ENCODE results near the gene CAPN3. TPM values are rescaled to one million over a fixed set of nuclear protein-coding genes. Genes with fewer than 3 reads are reported as not detected.

Gene CAPN3
- total RNA-seq, 2 experiments from 2014 or later = 1.5 to 1.6 TPM

GRCh38 chr15:42409011-42409410 is 49.7 kb downstream of the CAPN3 start:
- no peak overlapping the region for H3K4me3 ChIP-seq (ENCODE audit: low read depth, low read length, poor library complexity, severe bottlenecking)
- intact Hi-C loops (cut with micrococcal nuclease; ENCODE audit: unreplicated experiment) = no loop called here
- no peak for TF ChIP-seq EZH2phosphoT487 (IDR thresholded peaks at IDR 0.05; ENCODE audit: borderline replicate concordance, low read depth, low read length)
- TF ChIP-seq CTCF (conservative IDR thresholded peaks at IDR 0.05; ENCODE audit: low read length) = no peak
- no peaks in the 10 kb centered on the region for H3K4me1 ChIP-seq (ENCODE audit: insufficient read depth, low read length, poor library complexity, severe bottlenecking)
- no peak for DNase-seq (ENCODE audit: low spot score)
- no peak overlapping the region for H2AFZ ChIP-seq (ENCODE audit: low read length)
- H3K9me2 ChIP-seq (ENCODE audit: insufficient read depth, low read length) = no peaks in the 10 kb centered on the region
- H4K20me1 ChIP-seq (ENCODE audit: insufficient read depth, low read length) = no peaks in the 10 kb centered on the region
- H3K36me3 ChIP-seq (ENCODE audit: insufficient read depth, low read length) = peaks cover 14% of the 10 kb centered on the region; the same call in 1 of the 2 replicates
- no peaks in the 10 kb centered on the region for H3K9me3 ChIP-seq (ENCODE audit: low read length)
- POLR2A ChIA-PET = no interaction called here
- BruUV-seq (replicated peaks) = no TSS peak
- no peak overlapping the region for H3K4me2 ChIP-seq (ENCODE audit: low read length)
- no peaks in the 10 kb centered on the region for H3K79me2 ChIP-seq (ENCODE audit: insufficient read depth, low read depth, low read length)
- H3K27ac ChIP-seq (ENCODE audit: low read depth, low read length, poor library complexity, severe bottlenecking) = no peak overlapping the region
- CTCF ChIA-PET (ENCODE audit: unreplicated experiment) = interaction anchor here (0.6 kb wide), 1 partner anchor 1726 kb away, joined by 8 read pairs; no protein-coding TSS in a partner anchor

- Histone ChIP-seq H3K9me2 (ENCODE audit: insufficient read depth, low read length) (no peaks in the 10 kb centered on the region), H3K9me3 (ENCODE audit: low read length) (no peaks in the 10 kb centered on the region), H3K36me3 (ENCODE audit: insufficient read depth, low read length) (peaks cover 33% of the 10 kb centered on the region), H3K79me2 (ENCODE audit: insufficient read depth, low read depth, low read length) (no peaks in the 10 kb centered on the region), H4K20me1 (ENCODE audit: insufficient read depth, low read length) (no peaks in the 10 kb centered on the region), H3K4me3 (ENCODE audit: low read depth, low read length, poor library complexity, severe bottlenecking) (no peak overlapping the region), H3K4me2 (ENCODE audit: low read length) (no peak overlapping the region), H2AFZ (ENCODE audit: low read length) (no peak overlapping the region), H3K4me1 (ENCODE audit: insufficient read depth, low read length, poor library complexity, severe bottlenecking) (no peaks in the 10 kb centered on the region), H3K27ac (ENCODE audit: low read depth, low read length, poor library complexity, severe bottlenecking) (no peak overlapping the region)
- BruUV-seq (replicated peaks) = no TSS peak
- no peak for TF ChIP-seq CTCF (conservative IDR thresholded peaks at IDR 0.05; ENCODE audit: low read length)
- no peak for TF ChIP-seq EZH2phosphoT487 (IDR thresholded peaks at IDR 0.05; ENCODE audit: borderline replicate concordance, low read depth, low read length)
- ChIA-PET POLR2A (interaction anchor here (0.6 kb wide), 1 partner anchor 583 kb away, joined by 4 read pairs; no protein-coding TSS in a partner anchor), CTCF (ENCODE audit: unreplicated experiment) (no interaction called here)
- DNase-seq (ENCODE audit: low spot score) = no peak
- intact Hi-C loops (cut with micrococcal nuclease; ENCODE audit: unreplicated experiment) = no loop called here
Measured at GRCh38 chr15:42411884-42412283, 52.6 kb downstream of the CAPN3 start.

- H3K4me2 ChIP-seq (ENCODE audit: low read length) = no peak overlapping the region
- no peaks in the 10 kb centered on the region for H3K4me1 ChIP-seq (ENCODE audit: insufficient read depth, low read length, poor library complexity, severe bottlenecking)
- H3K9me3 ChIP-seq (ENCODE audit: low read length) = no peaks in the 10 kb centered on the region
- DNase-seq (ENCODE audit: low spot score) = no peak
- ChIA-PET POLR2A (no interaction called here), CTCF (ENCODE audit: unreplicated experiment) (no interaction called here)
- H3K36me3 ChIP-seq (ENCODE audit: insufficient read depth, low read length) = peaks cover 54% of the 10 kb centered on the region
- TF ChIP-seq EZH2phosphoT487 (IDR thresholded peaks at IDR 0.05; ENCODE audit: borderline replicate concordance, low read depth, low read length) = no peak
- H4K20me1 ChIP-seq (ENCODE audit: insufficient read depth, low read length) = no peaks in the 10 kb centered on the region
- no peaks in the 10 kb centered on the region for H3K9me2 ChIP-seq (ENCODE audit: insufficient read depth, low read length)
- no peak overlapping the region for H2AFZ ChIP-seq (ENCODE audit: low read length)
- no peaks in the 10 kb centered on the region for H3K79me2 ChIP-seq (ENCODE audit: insufficient read depth, low read depth, low read length)
- no peak overlapping the region for H3K27ac ChIP-seq (ENCODE audit: low read depth, low read length, poor library complexity, severe bottlenecking)
- intact Hi-C loops (cut with micrococcal nuclease; ENCODE audit: unreplicated experiment) = no loop called here
- no TSS peak for BruUV-seq (replicated peaks)
- no peak overlapping the region for H3K4me3 ChIP-seq (ENCODE audit: low read depth, low read length, poor library complexity, severe bottlenecking)
Measured at GRCh38 chr15:42413920-42414319, 54.6 kb downstream of the CAPN3 start.
